ENCODE measurements around the gene DISC1.

- TF ChIP-seq POLR2AphosphoS5 (IDR thresholded peaks at IDR 0.05; ENCODE audit: low read depth, low read length) = no peak
- no peak for TF ChIP-seq JUND (IDR thresholded peaks at IDR 0.05)
- TF ChIP-seq CTCF (IDR thresholded peaks at IDR 0.05) = no peak
- TF ChIP-seq RCOR1 (IDR thresholded peaks at IDR 0.05; ENCODE audit: low read length) = no peak
- TF ChIP-seq YY1 (IDR thresholded peaks at IDR 0.05; ENCODE audit: low read depth) = no peak
Observed at GRCh38 chr1:231871878-231872277, 245.3 kb downstream of the DISC1 start.

All from SK-N-SH (cell line).